Inferior parietal cortex (tissue), 1 donor: ENCODE results near the gene L3MBTL2.

Experiments used
- DNase-seq: peaks from one replicate; pipeline ENCODE4 v3.0.0-alpha.2; 2016; ENCODE audit errors: extremely low spot score

The L3MBTL2 gene

DNA sequence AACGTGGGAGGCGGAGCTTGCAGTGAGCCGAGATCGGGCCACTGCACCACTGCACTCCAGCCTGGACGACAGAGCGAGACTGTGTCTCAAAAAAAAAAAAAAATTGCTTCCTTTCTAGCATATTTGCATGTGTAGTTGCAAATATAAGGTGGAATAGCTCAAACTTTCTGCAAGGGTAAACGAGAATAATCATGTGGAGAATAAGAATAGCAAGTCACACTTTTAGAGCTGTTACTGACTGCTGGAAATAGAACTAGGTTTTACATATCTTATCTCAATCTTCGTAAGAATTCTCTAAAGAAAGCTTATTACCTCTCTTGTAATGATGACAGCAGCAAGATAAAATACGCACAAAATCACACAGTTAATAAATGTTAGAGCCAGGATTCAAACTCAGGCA is 1.6 kb downstream of the L3MBTL2 start:
- DNase-seq, result no peak

DNA sequence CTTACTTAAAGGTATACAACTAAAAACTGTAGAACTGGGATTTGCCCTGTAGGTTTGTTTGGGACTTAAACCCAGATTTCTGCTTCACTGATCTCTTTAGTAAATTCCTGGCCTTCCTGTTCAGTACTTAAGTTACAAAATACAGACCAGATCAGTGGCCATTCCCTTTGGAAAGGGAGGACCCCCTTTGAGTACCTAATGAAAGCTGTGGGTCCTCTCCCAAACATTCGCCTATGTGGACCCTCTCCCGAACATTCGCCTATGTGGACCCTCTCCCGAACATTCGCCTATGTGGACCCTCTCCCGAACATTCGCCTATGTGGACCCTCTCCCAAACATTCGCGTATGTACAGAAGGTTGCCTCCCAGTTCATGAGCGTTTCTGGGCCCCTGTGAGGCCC is 10.3 kb downstream of the L3MBTL2 start:
- no peak for DNase-seq

DNA sequence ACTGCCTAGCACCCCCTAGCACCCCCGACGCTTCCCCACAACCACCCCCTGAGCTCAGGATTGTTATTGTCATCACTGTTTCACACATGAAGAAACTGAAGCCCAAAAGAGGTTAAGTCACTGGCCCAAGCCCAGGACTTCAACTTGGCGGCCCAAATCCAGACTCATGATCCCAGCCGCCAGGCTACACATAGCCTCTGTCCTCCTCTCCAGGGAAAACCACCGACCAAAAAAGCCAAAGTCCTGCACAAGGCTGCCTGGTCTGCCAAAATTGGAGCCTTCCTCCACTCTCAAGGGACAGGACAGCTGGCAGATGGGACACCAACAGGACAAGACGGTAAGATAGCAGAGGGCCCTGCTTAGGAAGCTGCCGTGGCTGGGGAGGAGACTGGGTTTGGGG is 10.8 kb downstream of the L3MBTL2 start:
- no peak for DNase-seq

DNA sequence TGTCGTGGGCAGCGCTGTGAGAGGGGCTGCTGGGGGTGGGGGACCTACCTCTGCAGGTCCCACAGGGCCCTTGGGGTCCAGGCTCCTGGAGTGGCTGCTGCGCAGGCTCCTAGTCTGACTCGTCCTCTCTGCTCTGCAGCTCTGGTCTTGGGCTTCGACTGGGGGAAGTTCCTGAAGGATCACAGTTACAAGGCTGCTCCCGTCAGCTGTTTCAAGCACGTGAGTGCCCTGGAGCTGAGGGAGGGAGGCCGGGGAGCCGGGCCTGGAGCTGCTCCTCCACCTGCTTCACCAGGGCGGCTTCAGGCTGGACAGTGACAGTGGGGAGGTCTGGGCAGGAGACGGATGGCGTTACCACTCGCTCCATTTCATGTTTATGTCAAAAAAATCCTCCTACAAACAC is 11.9 kb downstream of the L3MBTL2 start:
- DNase-seq, result no peak

DNA sequence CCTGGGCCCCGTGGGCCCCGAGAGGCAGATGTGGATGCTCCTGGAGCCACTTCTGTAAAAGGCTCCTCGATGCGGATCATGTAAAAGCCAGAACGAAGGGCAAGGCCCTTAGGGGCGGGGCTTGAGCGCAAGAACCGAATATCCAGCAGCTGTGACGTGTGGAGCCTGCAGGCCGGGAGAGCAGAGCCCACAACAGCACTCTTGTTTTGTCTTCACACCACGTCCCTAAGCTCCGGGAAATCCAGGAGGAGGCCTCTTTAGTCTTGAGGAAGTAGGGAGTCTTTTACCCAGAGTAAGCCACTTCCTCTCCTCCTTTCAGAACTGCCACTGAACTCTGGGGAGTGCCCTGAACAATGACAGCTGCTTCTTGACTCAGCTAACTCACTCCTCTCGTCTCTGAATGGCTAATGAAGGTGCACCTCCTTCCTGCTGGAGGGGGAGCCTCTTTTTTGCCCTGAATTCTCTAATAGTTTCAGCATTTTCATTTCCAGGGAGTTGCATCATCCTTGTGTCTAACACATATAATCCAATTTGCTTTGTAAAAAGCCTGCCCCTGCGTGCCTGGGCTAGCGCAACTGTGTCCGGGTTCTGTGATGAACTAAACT is 12.5 kb downstream of the L3MBTL2 start:
- peak; percentile 38 for DNase-seq

DNA sequence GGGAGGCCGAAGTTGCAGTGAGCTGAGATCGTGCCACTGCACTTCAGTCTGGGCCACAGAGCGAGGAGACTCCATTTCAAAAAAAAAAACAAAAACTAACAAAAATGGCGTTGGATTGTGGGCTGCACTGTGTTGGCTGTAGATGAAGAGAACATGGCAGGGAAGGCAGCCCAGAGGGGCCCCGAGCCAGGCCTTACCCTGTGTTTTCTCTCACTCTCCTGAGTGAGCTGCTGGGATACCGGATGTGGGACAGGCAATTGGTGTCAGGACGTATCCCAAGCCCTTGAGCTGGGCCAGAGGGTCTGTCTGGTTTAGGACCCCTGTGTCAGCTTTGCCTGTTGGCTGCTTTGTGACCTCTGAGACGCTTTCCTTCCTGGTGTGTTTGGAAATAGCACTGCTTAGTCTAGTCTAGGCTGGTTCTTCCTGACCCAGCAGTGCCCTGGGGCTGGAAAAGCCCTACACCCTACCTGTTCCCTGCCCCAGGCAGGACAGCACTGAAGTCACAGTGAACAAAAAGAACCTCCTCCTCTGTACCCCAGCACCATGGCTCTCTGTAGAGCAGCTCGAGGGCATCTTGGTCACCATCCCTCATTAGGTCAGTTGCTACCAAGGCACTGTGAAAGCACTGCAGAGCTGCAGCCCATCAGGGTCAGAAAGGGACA is 17.9 kb downstream of the L3MBTL2 start:
- DNase-seq, result no peak

DNA sequence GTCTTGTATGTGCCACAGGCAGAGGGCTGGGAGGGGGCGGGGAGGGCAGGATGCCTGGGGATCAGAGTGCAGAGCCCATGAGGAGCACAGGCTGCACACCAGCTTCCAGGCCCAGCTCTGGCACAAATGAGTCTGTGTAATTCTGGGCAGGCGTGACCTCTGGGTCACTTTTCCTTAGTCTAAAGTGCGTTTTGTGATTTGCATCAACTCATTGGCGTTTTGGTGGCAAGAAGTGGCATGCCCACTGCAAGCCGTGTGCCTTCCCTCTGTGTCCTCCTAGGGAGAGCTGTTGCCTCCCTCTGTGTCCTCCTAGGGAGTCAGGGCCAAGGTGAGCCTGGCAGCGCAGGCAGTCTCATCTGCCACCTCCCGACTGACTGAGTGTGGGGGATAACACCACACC is 18.4 kb downstream of the L3MBTL2 start:
- no peak for DNase-seq

DNA sequence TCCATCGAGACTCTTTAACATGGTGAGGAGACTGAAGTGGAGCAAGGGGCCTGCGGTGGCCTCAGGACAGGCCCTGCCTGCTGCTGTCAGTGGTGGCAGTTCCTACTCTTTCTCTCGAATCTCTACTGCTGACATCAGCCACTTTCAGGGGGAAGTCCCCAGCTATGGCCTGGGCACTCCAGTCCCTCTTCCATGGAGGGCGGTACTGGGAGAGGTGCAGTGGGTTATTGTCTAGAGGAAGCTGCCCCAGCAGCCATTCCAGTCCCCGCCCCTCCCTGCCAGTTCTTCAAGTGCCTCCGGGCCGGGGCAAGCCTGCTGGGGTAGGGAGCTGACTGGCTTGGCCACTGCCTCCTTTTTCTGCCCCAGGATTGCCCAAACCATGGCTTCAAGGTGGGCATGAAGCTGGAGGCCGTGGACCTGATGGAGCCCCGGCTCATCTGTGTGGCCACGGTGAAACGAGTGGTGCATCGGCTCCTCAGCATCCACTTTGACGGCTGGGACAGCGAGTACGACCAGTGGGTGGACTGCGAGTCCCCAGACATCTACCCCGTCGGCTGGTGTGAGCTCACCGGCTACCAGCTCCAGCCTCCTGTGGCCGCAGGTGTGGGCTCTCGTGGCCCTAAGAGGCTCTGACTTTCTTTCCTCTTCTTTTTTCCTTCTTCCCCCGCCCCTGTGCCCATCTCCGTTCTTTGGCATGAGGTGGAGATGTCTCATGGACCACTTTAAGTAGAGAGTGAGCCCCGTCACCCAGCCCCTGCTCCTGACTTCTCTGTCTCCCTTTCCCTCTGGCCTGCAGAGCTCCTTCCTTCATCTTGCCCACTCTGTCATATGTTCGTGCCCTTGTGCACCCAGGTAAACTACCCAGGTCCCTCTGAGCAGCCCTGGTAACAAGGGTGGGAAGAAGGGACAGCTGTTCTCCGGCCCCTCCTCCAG is 21.9 kb downstream of the L3MBTL2 start:
- DNase-seq, result no peak

DNA sequence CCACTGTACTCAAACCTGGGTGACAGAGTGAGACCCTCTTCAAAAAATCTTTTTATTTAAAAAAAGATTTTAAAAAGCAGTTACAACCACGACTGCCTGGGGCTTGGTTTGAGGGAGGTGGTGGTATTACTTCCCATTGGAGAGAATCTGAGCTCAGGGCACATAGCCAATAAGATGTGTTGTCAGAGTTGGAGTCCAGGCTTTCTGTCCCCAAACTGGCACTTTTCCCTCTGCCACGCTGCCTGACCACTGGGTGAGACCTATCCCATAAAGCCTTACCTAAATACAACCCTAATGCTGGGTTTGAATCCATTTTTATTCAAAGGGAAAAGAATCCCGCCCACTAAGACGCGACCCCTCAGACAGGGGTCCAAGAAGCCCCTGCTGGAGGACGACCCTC is 24.1 kb downstream of the L3MBTL2 start:
- DNase-seq, result no peak

DNA sequence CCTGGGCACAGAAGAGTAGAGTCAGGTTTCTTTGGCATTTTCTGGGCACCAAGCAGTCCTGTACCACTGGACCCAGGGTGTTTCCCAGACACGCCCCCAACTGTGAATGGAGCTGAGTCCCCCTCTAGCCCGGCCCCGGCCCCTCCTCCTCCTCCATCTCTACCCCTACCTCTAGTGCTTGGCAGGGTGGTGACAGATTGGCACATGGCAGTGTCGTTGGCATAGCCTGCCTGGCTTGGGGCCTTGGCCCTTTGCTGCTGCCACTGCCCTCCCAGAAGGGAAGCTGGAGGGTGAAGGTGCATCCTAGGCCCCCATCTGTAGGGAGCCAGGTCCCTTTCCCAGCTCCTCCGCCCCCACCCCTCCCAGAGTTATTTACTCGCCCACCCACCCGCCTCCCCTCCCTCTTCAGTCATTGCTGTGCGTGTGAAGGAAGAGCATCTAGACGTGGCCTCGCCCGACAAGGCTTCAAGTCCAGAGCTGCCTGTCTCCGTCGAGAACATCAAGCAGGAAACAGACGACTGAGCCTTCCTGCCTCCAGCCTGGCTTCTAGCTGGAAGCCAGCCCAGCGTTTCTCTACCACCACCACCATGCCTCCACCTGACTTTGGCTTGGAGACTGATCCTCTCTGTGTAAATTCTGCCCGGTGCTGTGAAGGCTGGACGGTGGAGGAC is 24.8 kb downstream of the L3MBTL2 start:
- DNase-seq, result no peak

DNA sequence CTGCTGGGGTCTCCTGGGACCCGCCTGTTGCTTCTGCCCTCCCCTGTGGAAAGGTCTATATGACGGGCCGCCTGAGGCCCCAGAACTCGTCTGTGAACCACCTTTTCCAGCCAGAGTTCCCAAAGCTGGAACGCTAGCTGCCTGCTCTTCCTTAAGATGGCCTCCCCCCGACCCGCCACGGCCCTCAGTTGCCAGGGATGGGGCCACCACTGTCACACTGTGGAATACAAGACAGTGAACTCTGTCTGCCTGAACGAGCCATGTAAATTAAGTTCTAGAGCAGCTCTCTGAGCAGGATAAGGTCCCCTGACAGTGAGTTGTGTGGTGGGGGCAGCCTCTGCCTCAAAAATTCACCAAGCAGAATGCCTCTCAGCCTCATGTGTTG is 25.3 kb downstream of the L3MBTL2 start:
- DNase-seq, result no peak

DNA sequence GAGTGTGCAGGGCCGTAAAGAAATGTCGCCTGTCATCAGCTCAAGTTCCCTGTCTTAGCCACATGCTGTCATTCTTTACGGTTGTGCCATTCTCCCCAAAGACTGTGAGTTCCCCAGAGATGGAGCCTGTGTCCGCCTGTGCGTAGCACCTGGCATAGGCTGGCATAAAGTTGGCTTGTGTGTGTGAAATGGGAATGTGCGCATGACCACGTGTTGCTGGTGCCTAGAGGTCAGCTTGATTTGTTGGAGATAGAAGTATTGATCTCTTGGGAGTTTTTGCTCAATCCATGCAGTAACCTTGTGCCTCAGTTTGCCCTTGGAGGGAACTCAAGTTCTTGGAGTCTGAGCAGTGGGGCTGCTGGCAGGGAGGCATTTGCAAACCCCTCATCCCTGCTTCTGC is 26.3 kb downstream of the L3MBTL2 start:
- no peak for DNase-seq

DNA sequence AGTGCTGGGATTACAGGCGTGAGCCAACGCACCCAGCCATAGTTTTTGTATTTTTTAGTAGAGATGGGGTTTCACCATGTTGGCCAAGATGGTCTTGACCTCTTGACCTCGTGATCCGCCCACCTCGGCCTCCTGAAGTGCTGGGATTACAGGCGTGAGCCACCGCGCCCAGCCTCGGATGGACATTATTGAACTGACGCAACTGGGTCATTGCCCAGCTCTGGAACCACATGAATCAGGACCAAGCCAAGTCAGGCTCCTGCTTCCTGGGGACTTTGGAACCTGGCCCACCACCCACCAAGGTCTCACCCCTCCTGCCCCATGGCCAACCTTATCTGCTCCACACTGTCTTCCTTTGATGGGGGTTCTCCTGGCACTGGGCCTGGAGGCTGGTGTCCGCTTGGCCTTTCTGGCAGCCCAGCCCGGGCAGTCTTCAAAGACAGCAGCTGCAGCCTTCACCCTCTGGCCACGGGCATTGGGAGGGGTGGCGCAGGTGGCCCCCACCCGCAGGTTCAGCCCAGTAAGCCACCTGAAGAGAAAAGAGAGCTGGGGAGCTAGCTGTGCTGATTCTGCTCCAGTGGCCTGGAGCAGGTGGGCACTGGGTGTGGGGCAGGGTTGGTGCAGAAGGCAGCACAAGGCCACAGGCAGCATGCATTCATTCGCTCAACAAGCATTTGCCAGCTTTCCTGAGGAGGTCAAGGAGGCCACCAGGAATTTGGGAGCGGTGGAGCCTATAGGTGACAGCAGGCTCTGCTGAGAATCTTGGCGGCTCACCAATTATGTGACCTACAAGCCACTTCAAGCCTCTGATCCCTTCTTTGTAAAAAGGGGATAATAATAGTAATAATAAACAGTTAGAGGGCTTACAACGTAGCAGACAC is 29.9 kb downstream of the L3MBTL2 start:
- no peak for DNase-seq

DNA sequence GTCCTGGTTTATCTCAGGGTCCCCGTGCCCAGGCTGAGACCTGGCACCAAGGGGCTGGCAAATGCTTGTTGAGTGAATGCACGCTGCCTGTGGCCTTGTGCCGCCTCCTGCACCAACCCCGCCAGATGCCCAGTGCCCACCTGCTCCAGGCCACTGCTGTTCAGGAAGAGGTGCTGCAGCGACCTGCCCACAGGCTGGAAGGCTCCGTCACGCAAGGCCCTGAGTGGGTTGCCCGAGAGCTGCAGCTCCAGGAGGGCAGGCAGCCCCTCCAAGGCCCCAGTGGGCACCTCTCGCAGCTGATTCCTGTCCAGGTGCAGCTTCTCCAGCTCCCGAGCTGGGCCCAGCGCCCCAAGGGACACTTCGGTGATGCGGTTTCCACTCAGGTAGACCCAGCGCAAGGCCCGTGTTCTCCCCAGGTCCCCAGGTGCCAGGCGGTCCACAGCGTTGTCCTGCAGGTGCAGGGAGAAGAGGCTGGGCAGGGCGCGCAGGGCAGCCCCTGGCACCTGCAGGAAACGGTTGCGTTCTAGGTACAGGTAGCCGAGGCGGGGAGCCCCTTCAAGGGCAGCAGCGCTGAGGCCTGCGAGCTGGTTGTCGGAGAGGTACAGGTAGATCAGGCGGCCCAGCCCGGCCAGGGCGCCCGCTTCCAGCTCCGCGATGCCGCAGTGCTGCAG is 32.1 kb downstream of the L3MBTL2 start:
- no peak for DNase-seq

DNA sequence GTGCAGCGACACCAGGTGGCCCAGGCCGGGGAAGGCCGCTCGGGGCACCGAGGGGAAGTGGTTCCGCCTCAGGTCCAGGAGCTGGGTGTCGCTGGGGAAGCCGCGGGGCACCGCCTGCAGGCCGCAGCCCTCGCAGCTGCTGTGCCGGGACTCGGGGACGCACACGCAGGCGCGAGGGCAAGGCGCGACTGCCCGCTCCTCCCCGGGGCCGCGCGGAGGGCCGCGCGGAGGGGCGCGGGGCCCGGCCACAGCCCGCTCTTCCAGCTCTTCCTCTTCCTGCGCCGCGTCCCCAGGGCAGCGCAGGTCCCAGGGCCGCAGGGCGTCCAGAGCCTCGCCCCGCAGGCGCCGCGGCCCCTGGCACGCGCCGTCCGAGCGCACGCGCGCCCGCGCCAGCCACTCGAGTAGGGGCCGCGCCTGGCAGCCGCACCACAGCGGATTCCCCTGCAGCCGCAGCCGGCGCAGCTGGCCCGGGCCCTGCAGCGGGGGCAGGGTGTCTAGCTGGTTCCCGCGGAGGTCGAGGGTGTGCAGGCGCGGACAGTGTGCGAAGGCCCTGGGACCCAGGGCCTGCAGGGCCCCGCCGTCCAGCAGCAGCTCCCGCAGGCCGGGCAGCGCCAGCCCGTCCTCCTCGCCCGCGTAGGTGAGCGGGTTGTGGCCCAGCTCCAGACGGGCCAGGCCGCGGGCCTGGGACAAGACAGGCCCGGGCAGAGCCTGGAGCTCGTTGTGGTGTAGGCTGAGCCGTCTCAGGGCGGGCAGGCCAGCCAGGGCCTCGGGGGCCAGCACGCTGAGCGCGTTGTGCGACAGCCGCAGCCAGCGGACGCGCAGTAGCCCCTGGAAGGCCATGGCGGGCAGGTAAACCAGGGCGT is 32.8 kb downstream of the L3MBTL2 start:
- no peak for DNase-seq

DNA sequence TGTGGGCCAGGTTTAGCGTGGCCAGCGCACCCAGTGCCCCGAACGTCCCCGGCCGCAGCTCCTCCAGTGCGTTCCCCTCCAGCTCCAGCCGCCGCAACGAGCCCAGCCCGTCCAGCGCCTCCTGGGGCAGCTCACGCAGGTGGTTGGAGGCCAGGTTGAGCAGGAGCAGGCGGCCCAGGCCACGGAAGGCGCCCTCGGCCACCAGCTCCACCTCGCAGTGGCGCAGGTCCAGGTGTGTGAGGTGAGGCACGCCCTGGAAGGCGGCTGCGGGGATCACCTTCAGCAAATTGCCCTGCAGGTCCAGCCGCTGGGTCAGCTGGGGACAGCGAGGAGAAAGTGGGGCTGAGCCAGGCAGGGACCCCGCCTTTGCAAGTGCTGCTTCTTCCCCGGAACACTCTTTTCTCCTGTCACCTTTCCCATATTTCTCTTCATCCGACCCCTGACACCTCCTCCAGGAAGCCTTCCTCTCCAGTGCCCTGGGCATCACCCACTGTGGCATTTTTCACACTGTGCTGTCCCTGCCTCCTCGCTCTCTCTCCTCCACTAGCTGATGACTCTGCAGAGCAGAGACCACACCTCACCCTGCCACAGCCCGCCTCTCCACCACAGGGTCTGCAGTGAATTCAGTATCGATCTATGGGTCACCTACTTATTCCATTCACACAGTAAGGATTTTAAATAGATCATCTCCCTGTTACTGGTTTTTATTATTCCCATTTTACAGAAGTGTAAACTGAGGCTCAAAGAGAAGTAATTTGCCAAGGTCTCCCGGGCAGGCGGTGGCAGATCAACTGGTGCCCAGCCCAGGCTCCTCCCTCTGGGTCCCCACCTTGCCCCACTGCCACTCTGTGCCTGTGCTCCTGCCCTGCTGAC is 33.7 kb downstream of the L3MBTL2 start:
- no peak for DNase-seq

DNA sequence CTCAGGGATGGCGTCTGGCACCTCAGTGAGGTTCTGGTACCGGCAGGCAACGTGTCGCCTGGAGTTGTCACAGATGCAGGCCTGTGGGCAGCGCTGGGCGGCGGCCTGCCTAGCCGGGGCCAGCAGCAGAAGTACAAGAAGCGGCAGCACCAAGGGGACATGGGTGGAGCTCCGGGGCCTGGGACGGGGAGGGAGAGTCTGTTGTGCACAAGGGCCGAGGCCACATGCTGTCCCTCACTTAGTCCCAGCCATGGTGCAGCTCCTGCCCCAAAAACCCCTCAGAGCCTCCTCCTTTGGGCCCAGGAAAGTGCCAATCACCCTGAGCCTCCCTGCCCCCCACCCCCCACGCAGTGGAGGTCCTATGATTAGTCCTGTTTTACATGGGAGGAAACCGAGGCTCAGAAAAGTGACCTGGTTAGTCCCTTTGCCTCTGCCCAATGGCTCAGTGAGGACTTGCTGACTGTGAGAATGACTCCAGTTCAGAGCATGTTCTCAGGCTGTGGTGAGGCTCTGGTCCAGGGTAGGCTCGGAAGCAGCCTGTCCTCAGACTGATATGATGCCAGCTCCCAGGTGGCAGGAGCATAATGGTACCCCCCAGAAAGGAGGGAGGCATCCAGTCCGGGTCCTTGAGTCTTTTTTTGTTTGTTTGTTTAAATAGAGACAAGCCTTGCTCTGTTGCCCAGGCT is 34.5 kb downstream of the L3MBTL2 start:
- no peak for DNase-seq
